HL-60 (cell line): Measurements from ENCODE around the gene TIMM50.

ENCODE experiments used
- CTCF ChIP-seq: IDR thresholded peaks from one replicate; pipeline ENCODE4 v1.5.1; 2011; ENCODE audit warnings: low read length, control low read depth, inconsistent platforms; ENCODE audit not compliant: insufficient read depth
- GABPA ChIP-seq: IDR thresholded peaks from 2 replicates; pipeline ENCODE4 v1.6.1; 2012; ENCODE audit warnings: low read depth
- POLR2AphosphoS5 ChIP-seq: IDR thresholded peaks from 2 replicates; pipeline ENCODE4 v1.6.1; 2012; ENCODE audit warnings: low read depth

- no peak for TF ChIP-seq CTCF
- no peak for TF ChIP-seq GABPA
- TF ChIP-seq POLR2AphosphoS5: no peak
Measured at GRCh38 chr19:39499932-39500331, 19.3 kb downstream of the TIMM50 start.
